K562 (cell line): ENCODE measurements around the gene ERGIC3. TPM values are rescaled to one million over a fixed set of nuclear protein-coding genes. Genes with fewer than 3 reads are reported as not detected.
A peak's percentile ranks its signal among the peaks of the same experiment; 100 is the strongest.

ENCODE experiments used
- ATAC-seq: fragments of 200-7000 bp; cut with Tn5 transposase; 3 replicates; pipeline ENCODE4 v1.9.1; 2020; ENCODE audit warnings: moderate library complexity
- BruUV-seq: library from RNA; stranded (reverse); fragments of 400-500 nt; replicated peaks from 2 replicates; lab custom pipeline; 2021; lab: Mats Ljungman, UMichigan
- CTCF ChIA-PET: fragments of 300-600 bp; formaldehyde crosslinking; extraction: SDS; loops from one replicate; lab custom pipeline; 2021; ENCODE audit warnings: low intra/inter-chr PET ratio; lab: Yijun Ruan, JAX
- POLR2A ChIA-PET: fragments of 300-600, 350-650 bp; sonication (Branson Sonifier 250); formaldehyde crosslinking; extraction: SDS; loops from one replicate; lab custom pipeline; 2021; ENCODE audit warnings: antibody characterized with exemption, inconsistent platforms; lab: Yijun Ruan, JAX
- DNase-seq, 4 experiments: peaks; one replicate each; pipeline versions ENCODE4 v3.0.0 to v3.0.0-alpha.2; 2011 to 2018; ENCODE audit warnings: low spot score in 3 of 4, mixed read lengths in 3 of 4; ENCODE audit errors: extremely low read depth in 1 of 4
- FAIRE-seq: peaks from 2 replicates; lab custom pipeline; 2011; peaks lifted over from hg19 to GRCh38; lab: Jason Lieb, UNC
- H2AFZ ChIP-seq: 2 replicates; pipeline ENCODE4 v1.6.0; 2011; ENCODE audit warnings: low read depth, low read length, control low read depth, inconsistent platforms
- H3K27ac ChIP-seq: fragments of 200-600 bp; 3 replicates; pipeline ENCODE4 v1.8.0; 2011; ENCODE audit warnings: low read depth, mild to moderate bottlenecking, control low read depth, inconsistent platforms, low read length, moderate library complexity, mixed read lengths; ENCODE audit errors: extremely low read depth
- H3K27me3 ChIP-seq, 2 experiments: fragments of 300-600 bp in 1 of 2; 2 replicates in 1 of 2; 3 replicates in 1 of 2; pipeline versions ENCODE4 v1.6.0 to v1.8.0; 2011; ENCODE audit warnings: inconsistent platforms in 2 of 2, low read length in 2 of 2, mild to moderate bottlenecking in 1 of 2, mixed read lengths in 1 of 2, moderate library complexity in 1 of 2; ENCODE audit not compliant: control insufficient read depth in 2 of 2, insufficient read depth in 2 of 2
- H3K36me3 ChIP-seq: fragments of 300-600 bp; 3 replicates; pipeline ENCODE4 v1.8.0; 2011; ENCODE audit warnings: mild to moderate bottlenecking, low read length, inconsistent platforms; ENCODE audit not compliant: control insufficient read depth, insufficient read depth
- H3K4me1 ChIP-seq, 2 experiments: fragments of 200-600 bp in 1 of 2; replicated peaks in 1 of 2; 2 replicates in 1 of 2; 3 replicates in 1 of 2; pipeline versions ENCODE4 v1.5.1 to v1.8.0; 2011; ENCODE audit warnings: inconsistent platforms in 2 of 2, low read length in 2 of 2, mild to moderate bottlenecking in 1 of 2, mixed read lengths in 1 of 2, moderate library complexity in 1 of 2; ENCODE audit not compliant: control insufficient read depth in 2 of 2, insufficient read depth in 2 of 2
- H3K4me2 ChIP-seq: 2 replicates; pipeline ENCODE4 v1.6.1; 2011; ENCODE audit warnings: low read length, control low read depth, inconsistent platforms, mixed read lengths; ENCODE audit not compliant: insufficient read depth
- H3K4me3 ChIP-seq: fragments of 200-600 bp; sonication (generic), shearing (Covaris generic); 2 replicates; pipeline ENCODE4 v1.5.1; 2016; ENCODE audit warnings: control low read depth, inconsistent platforms
- H3K79me2 ChIP-seq: fragments of 200-600 bp; 3 replicates; pipeline ENCODE4 v1.8.0; 2011; ENCODE audit warnings: low read length, inconsistent platforms; ENCODE audit not compliant: control insufficient read depth, insufficient read depth
- H3K9ac ChIP-seq, 2 experiments: 2 replicates each; pipeline versions ENCODE4 v1.6.0 to v1.6.1; 2011; ENCODE audit warnings: low read depth in 2 of 2, low read length in 2 of 2, control low read depth in 1 of 2, inconsistent platforms in 1 of 2, mild to moderate bottlenecking in 1 of 2, mixed read lengths in 1 of 2; ENCODE audit not compliant: insufficient read depth in 1 of 2
- H3K9me1 ChIP-seq: one replicate; pipeline ENCODE4 v1.6.0; 2011; ENCODE audit warnings: inconsistent platforms, mild to moderate bottlenecking, low read length, moderate library complexity; ENCODE audit not compliant: control insufficient read depth, insufficient read depth
- H3K9me3 ChIP-seq: replicated peaks from 2 replicates; pipeline ENCODE4 v1.5.1; 2011; ENCODE audit warnings: low read depth, low read length, inconsistent platforms; ENCODE audit not compliant: control insufficient read depth, insufficient read depth
- H4K20me1 ChIP-seq: replicated peaks from 2 replicates; pipeline ENCODE4 v1.6.1; 2011; ENCODE audit warnings: low read length, inconsistent platforms, mixed read lengths; ENCODE audit not compliant: control insufficient read depth, insufficient read depth
- ASH1L ChIP-seq: fragments of 450-650 bp; IDR thresholded peaks from 2 replicates; pipeline ENCODE4 v1.6.1; 2018; ENCODE audit warnings: borderline replicate concordance, mild to moderate bottlenecking, low read depth; ENCODE audit not compliant: partially characterized antibody
- ATF7 ChIP-seq: fragments of 450-650 bp; IDR thresholded peaks from 2 replicates; pipeline ENCODE4 v1.7.1; 2014; ENCODE audit warnings: mild to moderate bottlenecking, moderate library complexity
- CREB3 ChIP-seq: fragments of 450-650 bp; conservative IDR thresholded peaks from 2 replicates; pipeline ENCODE4 v1.6.1; 2016; ENCODE audit warnings: missing genetic modification characterization, low read depth, mild to moderate bottlenecking, missing compliant biosample characterization, moderate library complexity
- CREM ChIP-seq: IDR thresholded peaks from 2 replicates; pipeline ENCODE4 v1.6.1; 2014; ENCODE audit warnings: antibody characterized with exemption, low read depth
- FOXK1 ChIP-seq: sonication (generic); formaldehyde crosslinking; IDR thresholded peaks from 2 replicates; pipeline ENCODE4 v1.8.0; 2022; ENCODE audit warnings: missing genetic modification reagents, mild to moderate bottlenecking, borderline replicate concordance
- NFIC ChIP-seq: fragments of 450-650 bp; IDR thresholded peaks from 2 replicates; pipeline ENCODE4 v1.6.1; 2017; ENCODE audit warnings: mild to moderate bottlenecking, inconsistent platforms
- NFIX ChIP-seq: fragments of 250-450 bp; sonication (Bioruptor Pico); IDR thresholded peaks from 2 replicates; pipeline ENCODE4 v1.4.0; 2020; ENCODE audit warnings: low read depth, mild to moderate bottlenecking, moderate library complexity
- RERE ChIP-seq: sonication (generic); formaldehyde crosslinking; IDR thresholded peaks from 2 replicates; pipeline ENCODE4 v1.8.0; 2023; ENCODE audit warnings: missing genetic modification reagents, mild to moderate bottlenecking, borderline replicate concordance
- SP2 ChIP-seq: IDR thresholded peaks from 2 replicates; pipeline ENCODE4 v1.6.1; 2011; ENCODE audit warnings: mild to moderate bottlenecking, low read depth, low read length, moderate library complexity; ENCODE audit not compliant: poor library complexity, severe bottlenecking; ENCODE audit errors: extremely low read depth
- TARDBP ChIP-seq: fragments of 450-650 bp; IDR thresholded peaks from 2 replicates; pipeline ENCODE4 v1.6.1; 2016
- THAP12 ChIP-seq: fragments of 250-450 bp; sonication (Bioruptor Pico); IDR thresholded peaks from 2 replicates; pipeline ENCODE4 v1.9.0; 2021; ENCODE audit warnings: mild to moderate bottlenecking, inconsistent platforms
- WGBS: fragments of 100-300 bp; shearing (Covaris generic); methylation state at CpG from one replicate; pipeline ENCODE4 v1.1.6; 2016; ENCODE audit warnings: low coverage, mixed read lengths; ENCODE audit not compliant: insufficient coverage; ENCODE audit errors: missing lambda C conversion rate; 5-methylcytosine and 5-hydroxymethylcytosine counted together
- in situ Hi-C: fragments of 300-500 bp; cut with MboI; formaldehyde crosslinking; loops from 4 replicates; pipeline ENCODE4 v1.15.0; 2018; ENCODE audit warnings: inconsistent platforms, mixed read lengths
- intact Hi-C: fragments of 100-400 bp; cut with micrococcal nuclease; formaldehyde crosslinking; loops from 2 replicates; pipeline ENCODE4 v1.14.2; 2022
- polyA plus RNA-seq, 8 experiments: library from polyadenylated mRNA; depleted of rRNA in 4 of 8; stranded (reverse) in 5 of 8; unstranded in 3 of 8; fragments of >200 nt; fragmentation: Nextera tagmentation in 2 of 8; fragmentation: Illumina TruSeq in 1 of 8; extraction: Ambion mirVana in 2 of 8; extraction: Trizol in 1 of 8; gene quantifications; 2 replicates each; pipeline versions ENCODE4 v1.2.1 to v1.2.3, GENCODE V29; 2011 to 2014; ENCODE audit warnings: inconsistent platforms in 1 of 8, missing spikeins in 1 of 8
- total RNA-seq, 7 experiments: library from RNA; depleted of rRNA in 6 of 7; stranded (reverse); fragments of >200 nt in 6 of 7; fragmentation: Illumina TruSeq in 2 of 7; extraction: Trizol in 2 of 7; gene quantifications; 2 replicates each; pipeline versions ENCODE4 v1.2.1 to v1.2.3, GENCODE V29; 2011 to 2021; ENCODE audit warnings: low replicate concordance in 1 of 7

Gene ERGIC3
- total and polyA plus RNA-seq, 9 of the 15 experiments (the other 6 are each of a cell fraction or from before 2014, with no cell fraction given): 121 to 278 (median 184) TPM

- WGBS: 35% methylated on average over 11 of the region's 11 CpGs
- DNase-seq: peak in 2 of 4 experiments; percentile 46 to 85
- no peak overlapping the region for H3K4me3 ChIP-seq
- TF ChIP-seq RERE (no peak), FOXK1 (CRISPR knock-in tag) (no peak), THAP12 (CRISPR knock-in tag) (no peak), NFIX (CRISPR knock-in tag) (peak; percentile 79), ATF7 (0 out of 2 replicates have a peak, but pooled peaks have one; percentile 28), CREM (0 out of 2 replicates have a peak, but pooled peaks have one; percentile 23), CREB3 (tag) (no peak), NFIC (peak; percentile 98), ASH1L (peak; percentile 74), TARDBP (no peak), SP2 (peak; percentile 54)
Measured at GRCh38 chr20:35539756-35540212, 2.1 kb upstream of the ERGIC3 start.

More at GRCh38 chr20:35539756-35540212, 2.1 kb upstream of the ERGIC3 start:
- no peak overlapping the region for H3K27ac ChIP-seq
- no peaks in the 10 kb centered on the region for H3K27me3 ChIP-seq
- no peaks in the 10 kb centered on the region for H3K9me1 ChIP-seq
- H3K79me2 ChIP-seq: peaks cover 12% of the 10 kb centered on the region
- peaks cover 17% of the 10 kb centered on the region for H3K36me3 ChIP-seq
- BruUV-seq: no TSS peak
- ChIA-PET CTCF (no interaction called here), POLR2A (interaction anchor here (1.1 kb wide), 1 partner anchor 31 kb away, joined by 3 read pairs; no protein-coding TSS in a partner anchor)
- intact Hi-C loops: no loop called here
- FAIRE-seq (peak; percentile 89), ATAC-seq (peak; percentile 58)
- no peaks in the 10 kb centered on the region for H3K9me3 ChIP-seq
- peaks cover 13% of the 10 kb centered on the region in 2 experiments; a peak in 3 of 5 replicates for H3K4me1 ChIP-seq
- no peaks in the 10 kb centered on the region for H4K20me1 ChIP-seq
- H2AFZ ChIP-seq: peak overlapping the region; percentile 73
- in situ Hi-C loops: no loop called here
- no peak overlapping the region for H3K9ac ChIP-seq
- H3K4me2 ChIP-seq: peak overlapping the region; percentile 38; the same call in 1 of the 2 replicates
